GM12864 (cell line): ENCODE data around the gene TMEM59.

Source experiments
- DNase-seq: peaks from one replicate; pipeline ENCODE4 v3.0.0-alpha.2; 2011; ENCODE audit warnings: low read depth
- H3K4me3 ChIP-seq: 2 replicates; pipeline ENCODE4 v1.5.1; 2011; ENCODE audit warnings: mild to moderate bottlenecking, low read depth, low read length, control low read depth
- CTCF ChIP-seq: IDR thresholded peaks from 2 replicates; pipeline ENCODE4 v1.5.1; 2011; ENCODE audit warnings: low read depth, mild to moderate bottlenecking, moderate library complexity, low read length, control low read depth, inconsistent platforms; ENCODE audit errors: missing control alignments

The TMEM59 gene

GRCh38 chr1:54017979-54018378 lies 35.0 kb downstream of the TMEM59 start, which contains the start of gene LDLRAD1:
TSS of gene LDLRAD1 (minus strand) at chr1:54018186. CDS start at chr1:54018112, 74 bp downstream.
- TF ChIP-seq CTCF, result no peak
- DNase-seq, result no peak
- no peak within 1 kb of the TSS for H3K4me3 ChIP-seq

- no peak for DNase-seq
- H3K4me3 ChIP-seq, result no peak overlapping the region
- TF ChIP-seq CTCF, result no peak
Measured at GRCh38 chr1:54016343-54017282, 36.4 kb downstream of the TMEM59 start.

- TF ChIP-seq CTCF, result no peak
- DNase-seq, result no peak
- no peak overlapping the region for H3K4me3 ChIP-seq
Measured at GRCh38 chr1:54014009-54014629, 38.9 kb downstream of the TMEM59 start.

- no peak for TF ChIP-seq CTCF
- no peak overlapping the region for H3K4me3 ChIP-seq
- no peak for DNase-seq
Measured at GRCh38 chr1:54013393-54014008, 39.5 kb downstream of the TMEM59 start.

- DNase-seq, result no peak
- no peak for TF ChIP-seq CTCF
- H3K4me3 ChIP-seq, result no peak overlapping the region
Measured at GRCh38 chr1:54012863-54013262, 40.1 kb downstream of the TMEM59 start.

- H3K4me3 ChIP-seq, result no peak overlapping the region
- DNase-seq, result no peak
- no peak for TF ChIP-seq CTCF
Measured at GRCh38 chr1:54012008-54012325, 41.0 kb downstream of the TMEM59 start.
